Neural cell (in vitro differentiated cells): ENCODE measurements around the gene ZNF775. TPM values are rescaled to one million over a fixed set of nuclear protein-coding genes. Genes with fewer than 3 reads are reported as not detected.
A peak's percentile ranks its signal among the peaks of the same experiment; 100 is the strongest.

Experiments used
- H2AFZ ChIP-seq: fragments of 200-600, 300-800 bp; sonication (generic), shearing (Covaris generic); 2 replicates; pipeline ENCODE4 v1.6.0; 2014; ENCODE audit warnings: low read depth, mild to moderate bottlenecking, antibody characterized with exemption, low read length, moderate library complexity
- H3F3A ChIP-seq: fragments of 200-600 bp; shearing (Covaris generic); 2 replicates; pipeline ENCODE4 v1.6.1; 2016; ENCODE audit warnings: mild to moderate bottlenecking, moderate library complexity, mixed read lengths, antibody characterized with exemption, low read length; ENCODE audit not compliant: insufficient read depth, poor library complexity, severe bottlenecking
- H3K27ac ChIP-seq: fragments of 200-600, 300-800 bp; sonication (generic), shearing (Covaris generic); 2 replicates; pipeline ENCODE4 v1.5.1; 2014; ENCODE audit warnings: mild to moderate bottlenecking, low read length, moderate library complexity
- H3K27me3 ChIP-seq: fragments of 300-800, 200-600 bp; sonication (generic), shearing (Covaris generic); 2 replicates; pipeline ENCODE4 v1.6.0; 2014; ENCODE audit warnings: mild to moderate bottlenecking, low read depth, low read length, moderate library complexity; ENCODE audit not compliant: insufficient read depth
- H3K36me3 ChIP-seq: fragments of 300-800, 200-600 bp; sonication (generic), shearing (Covaris generic); 2 replicates; pipeline ENCODE4 v1.5.1; 2014; ENCODE audit warnings: mild to moderate bottlenecking, antibody characterized with exemption, low read length, moderate library complexity; ENCODE audit not compliant: insufficient read depth
- H3K4me2 ChIP-seq: fragments of 300-800, 200-600 bp; sonication (generic), shearing (Covaris generic); 2 replicates; pipeline ENCODE4 v1.6.0; 2014; ENCODE audit warnings: mild to moderate bottlenecking, low read length
- H3K4me3 ChIP-seq: fragments of 300-800, 200-600 bp; sonication (generic), shearing (Covaris generic); 2 replicates; pipeline ENCODE4 v1.5.1; 2014; ENCODE audit warnings: mild to moderate bottlenecking, low read length, moderate library complexity
- H3K79me2 ChIP-seq: fragments of 200-600 bp; shearing (Covaris generic); replicated peaks from 2 replicates; pipeline ENCODE4 v1.6.0; 2014; ENCODE audit warnings: mild to moderate bottlenecking, low read length, moderate library complexity; ENCODE audit not compliant: insufficient read depth
- H3K9ac ChIP-seq: fragments of 300-800, 200-600 bp; sonication (generic), shearing (Covaris generic); 2 replicates; pipeline ENCODE4 v1.6.1; 2016; ENCODE audit warnings: mild to moderate bottlenecking, low read length, mixed read lengths
- H3K9me2 ChIP-seq: fragments of 200-600 bp; shearing (Covaris generic); 2 replicates; pipeline ENCODE4 v1.6.1; 2016; ENCODE audit warnings: mild to moderate bottlenecking, low read length, mixed read lengths; ENCODE audit not compliant: insufficient read depth
- H3K9me3 ChIP-seq: fragments of 200-600, 300-800 bp; sonication (generic), shearing (Covaris generic); 2 replicates; pipeline ENCODE4 v1.6.1; 2016; ENCODE audit warnings: mild to moderate bottlenecking, mixed run types, low read length, moderate library complexity, mixed read lengths
- H4K20me1 ChIP-seq: fragments of 200-600 bp; shearing (Covaris generic); 2 replicates; pipeline ENCODE4 v1.6.1; 2016; ENCODE audit warnings: mild to moderate bottlenecking, mixed run types; ENCODE audit not compliant: insufficient read depth
- CTCF ChIP-seq: fragments of 450-650 bp; IDR thresholded peaks from 2 replicates; pipeline ENCODE4 v1.5.1; 2014; ENCODE audit warnings: antibody characterized with exemption, mild to moderate bottlenecking, moderate library complexity; ENCODE audit not compliant: poor library complexity, severe bottlenecking
- EP300 ChIP-seq: fragments of 450-650 bp; conservative IDR thresholded peaks from 2 replicates; pipeline ENCODE4 v1.6.1; 2014; ENCODE audit warnings: antibody characterized with exemption, mild to moderate bottlenecking, moderate library complexity; ENCODE audit not compliant: poor library complexity, severe bottlenecking
- EZH2 ChIP-seq: fragments of 200-600, 300-800 bp; shearing (Covaris generic), sonication (generic); IDR thresholded peaks from 2 replicates; pipeline ENCODE4 v1.6.1; 2014; ENCODE audit warnings: antibody characterized with exemption, low read length, borderline replicate concordance, mild to moderate bottlenecking; ENCODE audit not compliant: insufficient read depth, poor library complexity, severe bottlenecking
- MXI1 ChIP-seq: fragments of 450-650 bp; conservative IDR thresholded peaks from 2 replicates; pipeline ENCODE4 v1.6.1; 2014; ENCODE audit warnings: antibody characterized with exemption, mild to moderate bottlenecking; ENCODE audit not compliant: poor library complexity, severe bottlenecking
- POLR2AphosphoS5 ChIP-seq: IDR thresholded peaks from 2 replicates; pipeline ENCODE4 v1.6.1; 2012
- RAD21 ChIP-seq: fragments of 450-650 bp; conservative IDR thresholded peaks from 2 replicates; pipeline ENCODE4 v1.6.1; 2014; ENCODE audit warnings: antibody characterized with exemption, mild to moderate bottlenecking, moderate library complexity
- REST ChIP-seq: IDR thresholded peaks from 2 replicates; pipeline ENCODE4 v1.6.1; 2012; ENCODE audit warnings: borderline replicate concordance
- SMC3 ChIP-seq: fragments of 450-650 bp; conservative IDR thresholded peaks from 2 replicates; pipeline ENCODE4 v1.6.1; 2014; ENCODE audit warnings: antibody characterized with exemption, mild to moderate bottlenecking, moderate library complexity; ENCODE audit not compliant: poor library complexity
- TAF1 ChIP-seq: IDR thresholded peaks from 2 replicates; pipeline ENCODE4 v1.6.1; 2012; ENCODE audit warnings: low read depth
- polyA plus RNA-seq: library from polyadenylated mRNA; depleted of rRNA; stranded (reverse); fragments of >200 nt; gene quantifications from 2 replicates; pipeline ENCODE4 v1.2.3, GENCODE V29; 2014

The ZNF775 gene
- polyA plus RNA-seq, 1 donor from 2014 or later, result 16.8 TPM

DNA sequence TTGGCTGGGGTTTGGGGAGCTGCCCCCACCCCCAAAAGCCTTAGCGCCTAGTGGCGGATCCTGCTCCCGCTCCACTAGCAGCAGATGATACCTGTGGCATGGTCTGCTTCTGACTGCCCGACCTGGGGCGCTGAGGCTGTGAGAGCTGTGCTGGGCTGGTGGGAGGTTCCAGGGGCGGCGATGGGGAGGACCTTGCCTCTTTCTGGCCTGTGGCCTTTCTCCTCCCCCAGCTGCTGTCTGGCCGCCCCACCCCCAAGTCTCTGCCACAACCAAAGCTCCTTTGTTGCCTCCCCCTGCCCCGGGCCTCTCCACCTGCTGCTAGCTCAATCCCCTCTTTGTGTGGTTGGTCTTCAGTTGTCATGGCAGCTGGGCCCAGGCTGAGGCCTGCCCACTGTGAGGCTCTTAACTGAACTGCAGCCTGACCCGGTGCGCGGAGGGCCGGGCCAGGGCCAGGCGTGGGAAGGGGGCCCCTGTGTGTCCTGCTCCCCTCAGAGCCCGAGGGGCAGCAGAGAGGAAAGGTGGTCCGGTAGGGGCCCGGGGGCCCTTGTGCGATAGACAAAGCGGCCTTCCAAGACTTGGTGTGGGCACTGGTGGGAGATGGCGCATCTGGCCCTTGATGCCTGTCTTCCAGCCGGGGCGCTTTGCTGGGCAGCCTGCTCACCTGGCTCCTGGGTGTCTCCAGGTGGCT is 4.7 kb downstream of the ZNF775 start:
- peaks cover 58% of the 10 kb centered on the region for H3K79me2 ChIP-seq
- H4K20me1 ChIP-seq, result no peaks in the 10 kb centered on the region
- no peak overlapping the region for H2AFZ ChIP-seq
- no peaks in the 10 kb centered on the region for H3K27me3 ChIP-seq
- H3K36me3 ChIP-seq, result no peaks in the 10 kb centered on the region
- H3K9me2 ChIP-seq, result no peaks in the 10 kb centered on the region
- no peak for TF ChIP-seq REST
- peak; percentile 21 for TF ChIP-seq CTCF
- TF ChIP-seq MXI1, result peak; percentile 9
- peak; percentile 55 for TF ChIP-seq EP300
- H3K9me3 ChIP-seq, result no peaks in the 10 kb centered on the region
- peak overlapping the region; percentile 61 for H3K27ac ChIP-seq
- no peaks in the 10 kb centered on the region for H3F3A ChIP-seq
- H3K9ac ChIP-seq, result peak overlapping the region; percentile 51
- H3K4me2 ChIP-seq, result peak overlapping the region; percentile 30
- H3K4me3 ChIP-seq, result peak overlapping the region; percentile 54

DNA sequence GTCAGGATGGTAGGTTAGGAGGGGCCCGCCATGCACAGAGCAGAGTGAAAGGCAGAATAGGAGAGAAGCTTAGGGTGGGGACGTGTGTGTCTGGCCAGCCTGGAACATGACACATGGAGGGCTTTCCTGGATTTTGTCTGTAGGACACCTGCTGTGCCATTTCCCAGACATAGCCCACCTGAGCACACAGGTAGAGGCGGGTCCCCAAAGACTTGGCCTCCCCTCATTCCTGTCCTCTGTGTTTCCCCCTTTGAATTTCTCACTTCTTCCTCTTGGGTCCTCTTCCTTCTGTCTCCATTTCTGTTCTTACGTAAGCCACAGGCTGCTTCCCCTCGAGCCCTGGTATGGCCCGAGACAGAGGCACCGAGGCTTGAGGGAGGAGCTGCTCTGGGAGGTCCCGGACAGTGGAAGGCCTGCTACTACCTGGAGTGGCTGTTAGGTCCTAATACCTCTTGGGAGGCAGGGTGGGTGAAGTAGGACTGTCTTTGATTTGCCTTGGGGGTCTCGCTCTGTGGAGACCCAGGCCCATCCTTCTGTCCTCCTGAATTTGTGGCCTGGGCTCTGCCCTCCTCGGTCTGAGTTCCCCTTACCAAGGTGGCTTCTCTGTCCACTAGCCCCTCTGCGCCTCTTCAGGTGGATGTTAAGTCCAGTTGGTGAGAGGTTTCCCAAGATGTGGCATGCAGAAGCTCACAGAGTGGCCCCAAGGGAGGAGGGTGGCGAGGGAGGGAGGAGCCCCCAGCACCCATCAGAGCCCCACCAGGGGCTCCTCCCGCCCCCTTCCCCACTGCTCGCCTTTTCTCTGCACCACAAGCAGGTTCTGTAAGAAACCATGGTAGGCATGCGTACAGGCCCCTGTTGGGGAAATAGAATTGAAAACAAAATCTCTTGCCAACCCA is 5.5 kb downstream of the ZNF775 start:
- Histone ChIP-seq H3F3A (no peaks in the 10 kb centered on the region), H2AFZ (no peak overlapping the region), H3K36me3 (no peaks in the 10 kb centered on the region), H3K9ac (peak overlapping the region; percentile 51), H3K9me2 (no peaks in the 10 kb centered on the region), H4K20me1 (no peaks in the 10 kb centered on the region), H3K79me2 (peaks cover 55% of the 10 kb centered on the region), H3K27me3 (no peaks in the 10 kb centered on the region), H3K9me3 (no peaks in the 10 kb centered on the region), H3K27ac (peak overlapping the region; percentile 61), H3K4me2 (peak overlapping the region; percentile 30), H3K4me3 (peak overlapping the region; percentile 54)
- no peak for TF ChIP-seq POLR2AphosphoS5
- TF ChIP-seq RAD21, result no peak
- TF ChIP-seq MXI1, result no peak
- no peak for TF ChIP-seq EP300
- TF ChIP-seq EZH2, result no peak
- no peak for TF ChIP-seq CTCF
- TF ChIP-seq TAF1, result no peak
- TF ChIP-seq REST, result no peak
- no peak for TF ChIP-seq SMC3
